Mesenchymal stem cell (in vitro differentiated cells and primary cell): ENCODE data around the gene SH3BP2.

ENCODE experiments used
- DNase-seq: peaks from one replicate; pipeline ENCODE4 v3.0.0-alpha.2; 2013
- H2AFZ ChIP-seq: one replicate; pipeline ENCODE4 v1.6.1; 2013; ENCODE audit warnings: low read depth, mild to moderate bottlenecking, control low read depth, inconsistent platforms, low read length, moderate library complexity
- H2AK5ac ChIP-seq: 2 replicates; pipeline ENCODE4 v1.6.1; 2013; ENCODE audit warnings: low read length, moderate library complexity, mild to moderate bottlenecking, inconsistent platforms; ENCODE audit not compliant: severe bottlenecking
- H2BK120ac ChIP-seq: one replicate; pipeline ENCODE4 v1.6.1; 2013; ENCODE audit warnings: low read depth, mild to moderate bottlenecking, inconsistent platforms, low read length, moderate library complexity
- H2BK12ac ChIP-seq, 2 experiments: one replicate each; pipeline ENCODE4 v1.6.1; 2013; ENCODE audit warnings: inconsistent platforms in 2 of 2, low read length in 2 of 2, mild to moderate bottlenecking in 2 of 2, moderate library complexity in 2 of 2, control low read depth in 1 of 2
- H2BK15ac ChIP-seq: one replicate; pipeline ENCODE4 v1.6.1; 2013; ENCODE audit warnings: mild to moderate bottlenecking, low read depth, inconsistent platforms; ENCODE audit not compliant: poor library complexity, severe bottlenecking
- H2BK5ac ChIP-seq: 2 replicates; pipeline ENCODE4 v1.6.1; 2013; ENCODE audit warnings: low read depth, mild to moderate bottlenecking, low read length, control low read depth, inconsistent platforms; ENCODE audit not compliant: poor library complexity, severe bottlenecking
- H3K14ac ChIP-seq, 2 experiments: one replicate each; pipeline ENCODE4 v1.6.1; 2013; ENCODE audit warnings: inconsistent platforms in 2 of 2, low read length in 2 of 2, control low read depth in 1 of 2, mild to moderate bottlenecking in 1 of 2, moderate library complexity in 1 of 2
- H3K18ac ChIP-seq, 2 experiments: one replicate each; pipeline ENCODE4 v1.6.1; 2013; ENCODE audit warnings: inconsistent platforms in 2 of 2, low read length in 2 of 2, control low read depth in 1 of 2, low read depth in 1 of 2, mild to moderate bottlenecking in 1 of 2
- H3K23ac ChIP-seq, 2 experiments: one replicate each; pipeline ENCODE4 v1.6.1; 2013; ENCODE audit warnings: inconsistent platforms in 2 of 2, low read length in 2 of 2, mild to moderate bottlenecking in 2 of 2, moderate library complexity in 2 of 2, control low read depth in 1 of 2
- H3K27ac ChIP-seq: 2 replicates; pipeline ENCODE4 v1.5.1; 2013; ENCODE audit warnings: mild to moderate bottlenecking, moderate library complexity, low read length, control low read depth, inconsistent platforms; ENCODE audit not compliant: poor library complexity, severe bottlenecking
- H3K27me3 ChIP-seq, 2 experiments: 2 replicates each; pipeline versions ENCODE4 v1.6.1 to v1.7.0; 2013; ENCODE audit warnings: low read length in 2 of 2, mild to moderate bottlenecking in 2 of 2, moderate library complexity in 2 of 2, control low read depth in 1 of 2, inconsistent platforms in 1 of 2; ENCODE audit not compliant: control insufficient read depth in 1 of 2, insufficient read depth in 1 of 2
- H3K36me3 ChIP-seq, 2 experiments: 2 replicates each; pipeline versions ENCODE4 v1.6.1 to v1.7.0; 2013; ENCODE audit warnings: low read length in 2 of 2, control low read depth in 1 of 2, inconsistent platforms in 1 of 2, low read depth in 1 of 2, mild to moderate bottlenecking in 1 of 2; ENCODE audit not compliant: insufficient read depth in 2 of 2, control insufficient read depth in 1 of 2
- H3K4ac ChIP-seq, 2 experiments: one replicate each; pipeline ENCODE4 v1.6.1; 2013; ENCODE audit warnings: inconsistent platforms in 2 of 2, low read length in 2 of 2, mild to moderate bottlenecking in 2 of 2, moderate library complexity in 2 of 2, control low read depth in 1 of 2, low read depth in 1 of 2
- H3K4me1 ChIP-seq: 2 replicates; pipeline ENCODE4 v1.6.1; 2013; ENCODE audit warnings: low read depth, low read length, control low read depth; ENCODE audit not compliant: control insufficient read depth, insufficient read depth
- H3K4me2 ChIP-seq: 2 replicates; pipeline ENCODE4 v1.6.1; 2013; ENCODE audit warnings: low read length, mild to moderate bottlenecking, inconsistent platforms; ENCODE audit not compliant: poor library complexity, severe bottlenecking
- H3K4me3 ChIP-seq, 2 experiments: 2 replicates each; pipeline versions ENCODE4 v1.5.1 to v1.7.0; 2013; ENCODE audit warnings: low read length in 2 of 2, mild to moderate bottlenecking in 2 of 2, control low read depth in 1 of 2, low read depth in 1 of 2; ENCODE audit not compliant: insufficient read depth in 1 of 2
- H3K79me1 ChIP-seq: replicated peaks from 2 replicates; pipeline ENCODE4 v1.6.1; 2013; ENCODE audit warnings: mild to moderate bottlenecking, control low read depth, low read length, inconsistent platforms; ENCODE audit not compliant: poor library complexity, severe bottlenecking
- H3K9ac ChIP-seq: 2 replicates; pipeline ENCODE4 v1.7.0; 2013; ENCODE audit warnings: mild to moderate bottlenecking, low read length, moderate library complexity
- H3K9me3 ChIP-seq: 2 replicates; pipeline ENCODE4 v1.7.0; 2013; ENCODE audit warnings: mild to moderate bottlenecking, low read length; ENCODE audit not compliant: control insufficient read depth
- H4K8ac ChIP-seq: one replicate; pipeline ENCODE4 v1.6.1; 2013; ENCODE audit warnings: inconsistent platforms, mild to moderate bottlenecking, low read length, moderate library complexity
- H4K91ac ChIP-seq: one replicate; pipeline ENCODE4 v1.6.1; 2013; ENCODE audit warnings: mild to moderate bottlenecking, low read length, inconsistent platforms
- WGBS: methylation state at CpG from one replicate; pipeline ENCODE4 v1.1.7; 2013; ENCODE audit warnings: mixed read lengths; 5-methylcytosine and 5-hydroxymethylcytosine counted together

Gene SH3BP2

GRCh38 chr4:2799971-2800690 is 7.2 kb downstream of the SH3BP2 start:
- Histone ChIP-seq H3K18ac (peak overlapping the region; percentile 87 to 98), H3K9ac (peak overlapping the region; percentile 72), H3K14ac (peak overlapping the region in 1 of 2 experiments; percentile 98), H4K8ac (peak overlapping the region; percentile 92), H3K27ac (peak overlapping the region; percentile 93), H3K4me3 (peak overlapping the region in 1 of 2 experiments; percentile 33), H3K27me3 (no peaks in the 10 kb centered on the region), H4K91ac (peak overlapping the region; percentile 99), H2BK120ac (peak overlapping the region; percentile 78), H3K9me3 (no peaks in the 10 kb centered on the region), H3K4me1 (peaks cover 83% of the 10 kb centered on the region), H2AFZ (no peak overlapping the region), H3K4ac (peak overlapping the region; percentile 94 to 95), H3K36me3 (peaks cover 0 to 68% of the 10 kb centered on the region in 2 experiments), H3K79me1 (peaks cover 21% of the 10 kb centered on the region), H2BK15ac (peak overlapping the region; percentile 92), H2AK5ac (peak overlapping the region; percentile 84), H2BK12ac (peak overlapping the region; percentile 73 to 81), H3K4me2 (peak overlapping the region; percentile 26), H2BK5ac (peak overlapping the region; percentile 89), H3K23ac (peak overlapping the region in 1 of 2 experiments; percentile 90)
- 75% methylated on average over 21 of the region's 23 CpGs for WGBS
- DNase-seq, result no peak

GRCh38 chr4:2800691-2801596 is 8.1 kb downstream of the SH3BP2 start:
- Histone ChIP-seq H2BK5ac (peak overlapping the region; percentile 89), H3K36me3 (peaks cover 0 to 73% of the 10 kb centered on the region in 2 experiments), H2BK12ac (peak overlapping the region; percentile 81 to 93), H3K4me3 (peak overlapping the region in 1 of 2 experiments; percentile 33), H3K14ac (peak overlapping the region in 1 of 2 experiments; percentile 98), H3K27ac (peak overlapping the region; percentile 93), H3K9me3 (no peaks in the 10 kb centered on the region), H3K4me1 (peaks cover 83% of the 10 kb centered on the region), H3K4ac (peak overlapping the region; percentile 94 to 96), H3K4me2 (peak overlapping the region; percentile 26), H2AK5ac (peak overlapping the region; percentile 81), H3K18ac (peak overlapping the region; percentile 87 to 98), H3K79me1 (peaks cover 27% of the 10 kb centered on the region), H2BK120ac (peak overlapping the region; percentile 78), H3K9ac (peak overlapping the region; percentile 72), H3K27me3 (no peaks in the 10 kb centered on the region), H4K91ac (peak overlapping the region; percentile 99), H2BK15ac (peak overlapping the region; percentile 92), H2AFZ (no peak overlapping the region), H4K8ac (peak overlapping the region; percentile 92), H3K23ac (peak overlapping the region in 1 of 2 experiments; percentile 95)
- peak; percentile 90 for DNase-seq
- 22% methylated on average over 29 of the region's 29 CpGs for WGBS

GRCh38 chr4:2802618-2803531 is 10.0 kb downstream of the SH3BP2 start:
- H3K4me2 ChIP-seq, result no peak overlapping the region
- no peak overlapping the region for H3K23ac ChIP-seq
- H3K4me1 ChIP-seq, result peaks cover 73% of the 10 kb centered on the region
- H3K9me3 ChIP-seq, result no peaks in the 10 kb centered on the region
- H3K14ac ChIP-seq, result no peak overlapping the region
- no peak overlapping the region for H2BK120ac ChIP-seq
- H2AFZ ChIP-seq, result no peak overlapping the region
- no peak overlapping the region for H3K9ac ChIP-seq
- H2BK5ac ChIP-seq, result no peak overlapping the region
- no peak overlapping the region for H4K8ac ChIP-seq
- peaks cover 30% of the 10 kb centered on the region for H3K79me1 ChIP-seq
- H2AK5ac ChIP-seq, result no peak overlapping the region
- H3K27ac ChIP-seq, result no peak overlapping the region
- peak overlapping the region in 1 of 2 experiments; percentile 70 for H2BK12ac ChIP-seq
- peak overlapping the region in 1 of 2 experiments; percentile 46 for H3K18ac ChIP-seq
- DNase-seq, result no peak
- no peaks in the 10 kb centered on the region for H3K27me3 ChIP-seq
- H3K36me3 ChIP-seq, result peaks cover 0 to 78% of the 10 kb centered on the region in 2 experiments
- peak overlapping the region; percentile 43 for H4K91ac ChIP-seq
- H3K4ac ChIP-seq, result peak overlapping the region in 1 of 2 experiments; percentile 35
- H3K4me3 ChIP-seq, result no peak overlapping the region
- 96% methylated on average over 27 of the region's 27 CpGs for WGBS
- H2BK15ac ChIP-seq, result no peak overlapping the region
